ENCODE data around the gene MAGI3.
"Not testable (repeated sequence)": the region's sequence is repeated elsewhere in the genome, so short reads cannot be mapped to it uniquely, and the experiment has no call there.

MAGI3 gene

GRCh38 chr1:113519556-113519955 lies 129.2 kb downstream of the MAGI3 start:
- peak; percentile 64 for DNase-seq

GRCh38 chr1:113530021-113530420 lies 139.7 kb downstream of the MAGI3 start:
- DNase-seq = no peak

GRCh38 chr1:113531321-113531720 lies 141.0 kb downstream of the MAGI3 start:
- DNase-seq = no peak

- DNase-seq = no peak
These were observed 142.7 kb downstream of the MAGI3 start for GRCh38 chr1:113533061-113533460.

GRCh38 chr1:113534130-113534817 lies 144.0 kb downstream of the MAGI3 start:
- peak; percentile 92 for DNase-seq

GRCh38 chr1:113534875-113535274 lies 144.6 kb downstream of the MAGI3 start:
- no peak for DNase-seq

GRCh38 chr1:113536182-113536780 lies 146.0 kb downstream of the MAGI3 start:
- peak; percentile 52 for DNase-seq

- DNase-seq = peak; percentile 57
These were observed 147.9 kb downstream of the MAGI3 start for GRCh38 chr1:113538225-113538624.

- DNase-seq = no peak
These were observed 150.0 kb downstream of the MAGI3 start for GRCh38 chr1:113540335-113540734.

GRCh38 chr1:113541106-113541505 lies 150.8 kb downstream of the MAGI3 start:
- DNase-seq = no peak

GRCh38 chr1:113542221-113542701 lies 151.9 kb downstream of the MAGI3 start:
- peak; percentile 84 for DNase-seq

GRCh38 chr1:113543110-113543509 lies 152.8 kb downstream of the MAGI3 start:
- DNase-seq = no peak

- DNase-seq = no peak
These were observed 154.9 kb downstream of the MAGI3 start for GRCh38 chr1:113545210-113545609.

- DNase-seq = no peak
These were observed 155.3 kb downstream of the MAGI3 start for GRCh38 chr1:113545626-113546025.

GRCh38 chr1:113551728-113552127 lies 161.4 kb downstream of the MAGI3 start:
- DNase-seq = no peak

- DNase-seq = no peak
These were observed 161.9 kb downstream of the MAGI3 start for GRCh38 chr1:113552244-113552643.

- DNase-seq = no peak
These were observed 166.9 kb downstream of the MAGI3 start for GRCh38 chr1:113557187-113557586.

- DNase-seq = no peak
These were observed 175.3 kb downstream of the MAGI3 start for GRCh38 chr1:113565621-113566020.

GRCh38 chr1:113567427-113567826 lies 177.1 kb downstream of the MAGI3 start:
- no peak for DNase-seq

- DNase-seq = not testable (repeated sequence)
These were observed 185.5 kb downstream of the MAGI3 start for GRCh38 chr1:113575744-113576260.

GRCh38 chr1:113576271-113576670 lies 186.0 kb downstream of the MAGI3 start:
- no peak for DNase-seq

GRCh38 chr1:113579256-113580018 lies 189.1 kb downstream of the MAGI3 start:
- DNase-seq = peak; percentile 4

GRCh38 chr1:113581323-113581722 lies 191.0 kb downstream of the MAGI3 start:
- no peak for DNase-seq

- no peak for DNase-seq
These were observed 191.8 kb downstream of the MAGI3 start for GRCh38 chr1:113582084-113582483.
